K562 (cell line): ENCODE measurements around the gene TERB2. TPM values are rescaled to one million over a fixed set of nuclear protein-coding genes. Genes with fewer than 3 reads are reported as not detected.

Experiments
- AFF4 ChIP-seq: sonication (generic); formaldehyde crosslinking; IDR thresholded peaks from 2 replicates; pipeline ENCODE4 v1.8.0; 2023; ENCODE audit warnings: mild to moderate bottlenecking, missing genetic modification reagents
- FOXJ3 ChIP-seq: sonication (generic); formaldehyde crosslinking; IDR thresholded peaks from 2 replicates; pipeline ENCODE4 v1.4.0; 2020; ENCODE audit warnings: mild to moderate bottlenecking, missing genetic modification reagents
- FOXO4 ChIP-seq: fragments of 450-650 bp; formaldehyde crosslinking; IDR thresholded peaks from 2 replicates; pipeline ENCODE4 v1.4.0; 2020; ENCODE audit warnings: mild to moderate bottlenecking, moderate library complexity
- MBD1 ChIP-seq: fragments of 250-450 bp; sonication (Bioruptor Pico); IDR thresholded peaks from 2 replicates; pipeline ENCODE4 v1.8.0; 2022; ENCODE audit warnings: inconsistent platforms
- MEIS2 ChIP-seq: fragments of 450-650 bp; IDR thresholded peaks from 2 replicates; pipeline ENCODE4 v1.6.1; 2014; ENCODE audit warnings: mild to moderate bottlenecking; ENCODE audit not compliant: partially characterized antibody
- RBFOX2 ChIP-seq: fragments of 200-400 bp; formaldehyde crosslinking; IDR thresholded peaks from 2 replicates; pipeline ENCODE4 v1.6.1; 2017; ENCODE audit warnings: low read depth, mild to moderate bottlenecking, low read length, moderate library complexity
- RBM39 ChIP-seq: fragments of 200-400 bp; formaldehyde crosslinking; optimal IDR thresholded peaks from 2 replicates; pipeline ENCODE3; 2018; ENCODE audit warnings: low read depth, low read length
- REST ChIP-seq, 2 experiments: fragments of 450-650 bp; formaldehyde crosslinking in 1 of 2; IDR thresholded peaks; 2 replicates each; pipeline versions ENCODE4 v1.4.0 to v1.6.1; 2014 to 2020; ENCODE audit warnings: mild to moderate bottlenecking in 2 of 2, borderline replicate concordance in 1 of 2, low read depth in 1 of 2
- TEAD2 ChIP-seq: fragments of 450-650 bp; IDR thresholded peaks from 2 replicates; pipeline ENCODE4 v1.6.1; 2016; ENCODE audit warnings: missing genetic modification characterization, control low read depth, missing compliant biosample characterization
- THRAP3 ChIP-seq: fragments of 450-650 bp; IDR thresholded peaks from 2 replicates; pipeline ENCODE4 v1.6.1; 2016; ENCODE audit warnings: mild to moderate bottlenecking, inconsistent platforms, borderline replicate concordance
- ZBTB8A ChIP-seq: fragments of 450-650 bp; IDR thresholded peaks from 2 replicates; pipeline ENCODE4 v1.6.1; 2018; ENCODE audit warnings: mild to moderate bottlenecking, moderate library complexity; ENCODE audit not compliant: partially characterized antibody
- polyA plus RNA-seq, 8 experiments: library from polyadenylated mRNA; depleted of rRNA in 4 of 8; stranded (reverse) in 5 of 8; unstranded in 3 of 8; fragments of >200 nt; fragmentation: Nextera tagmentation in 2 of 8; fragmentation: Illumina TruSeq in 1 of 8; extraction: Ambion mirVana in 2 of 8; extraction: Trizol in 1 of 8; gene quantifications; 2 replicates each; pipeline versions ENCODE4 v1.2.1 to v1.2.3, GENCODE V29; 2011 to 2014; ENCODE audit warnings: inconsistent platforms in 1 of 8, missing spikeins in 1 of 8
- total RNA-seq, 7 experiments: library from RNA; depleted of rRNA in 6 of 7; stranded (reverse); fragments of >200 nt in 6 of 7; fragmentation: Illumina TruSeq in 2 of 7; extraction: Trizol in 2 of 7; gene quantifications; 2 replicates each; pipeline versions ENCODE4 v1.2.1 to v1.2.3, GENCODE V29; 2011 to 2021; ENCODE audit warnings: low replicate concordance in 1 of 7

Gene TERB2
- total and polyA plus RNA-seq, 9 of the 15 experiments (the other 6 are each of a cell fraction or from before 2014, with no cell fraction given), result not detected

DNA sequence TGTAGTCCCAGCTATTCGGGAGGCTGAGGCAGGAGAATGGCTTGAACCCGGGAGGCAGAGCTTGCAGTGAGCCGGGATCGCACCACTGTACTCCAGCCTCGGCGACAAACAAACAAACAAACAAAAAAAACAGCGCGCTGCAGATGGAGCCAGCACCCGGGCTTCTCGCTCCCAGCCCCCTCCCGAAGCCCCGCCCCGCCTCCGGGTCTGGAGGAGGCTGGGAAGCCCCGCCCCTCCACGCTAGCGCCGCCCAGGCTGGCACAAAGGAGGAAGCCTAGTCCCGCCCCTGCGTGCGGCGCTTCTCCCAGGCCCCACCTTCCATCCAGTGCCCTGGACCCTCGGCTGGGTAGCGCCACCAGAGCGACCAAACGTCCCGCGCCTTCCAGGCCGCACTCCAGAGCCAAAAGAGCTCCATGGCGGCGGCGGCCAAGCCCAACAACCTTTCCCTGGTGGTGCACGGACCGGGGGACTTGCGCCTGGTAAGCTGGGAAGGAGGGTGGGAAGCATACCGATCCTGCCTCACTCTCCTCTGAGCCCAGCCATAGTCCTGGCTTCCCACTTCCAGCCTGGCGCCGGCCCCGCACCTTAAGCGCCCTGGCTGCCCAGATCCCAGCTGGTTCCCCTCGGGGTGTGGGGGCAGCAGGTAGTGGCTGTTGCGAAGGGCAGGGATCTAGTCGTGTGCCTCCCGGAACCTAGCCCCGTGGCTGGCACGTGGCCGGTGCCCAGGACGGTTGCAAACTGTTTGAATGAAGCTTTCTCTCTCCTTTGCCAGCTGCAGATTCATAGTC lies 66.6 kb downstream of the TERB2 start, which contains the start of gene SORD (continued):
- TF ChIP-seq REST (IDR thresholded peaks at IDR 0.05; ENCODE audit: borderline replicate concordance) (no peak), REST (CRISPR knock-in tag; IDR thresholded peaks at IDR 0.05; ENCODE audit: low read depth) (no peak), RBM39 (no peak), MBD1 (CRISPR knock-in tag) (no peak), TEAD2 (no peak), AFF4 (no peak), RBFOX2 (peak; percentile 79), ZBTB8A (no peak), FOXO4 (CRISPR knock-in tag) (no peak), THRAP3 (no peak), FOXJ3 (CRISPR knock-in tag) (no peak), MEIS2 (no peak)
